Astrocyte of the cerebellum (primary cell): ENCODE measurements around the gene HSPA2.
"Not testable (repeated sequence)": the region's sequence is repeated elsewhere in the genome, so short reads cannot be mapped to it uniquely, and the experiment has no call there.

ENCODE experiments used
- DNase-seq: peaks from one replicate; pipeline ENCODE4 v3.0.0-alpha.2; 2011; ENCODE audit warnings: low read depth
- H3K4me3 ChIP-seq: 2 replicates; pipeline ENCODE4 v1.5.1; 2011; ENCODE audit warnings: mild to moderate bottlenecking, low read depth, low read length, moderate library complexity
- CTCF ChIP-seq: IDR thresholded peaks from 2 replicates; pipeline ENCODE4 v1.5.1; 2012; ENCODE audit warnings: low read length, low read depth, moderate library complexity, mild to moderate bottlenecking; ENCODE audit errors: missing control alignments
- in situ Hi-C: cut with HindIII; loops from 2 replicates; pipeline ENCODE4 v1.10.0; 2017; ENCODE audit warnings: low sequenced_read_pairs

The HSPA2 gene

DNA sequence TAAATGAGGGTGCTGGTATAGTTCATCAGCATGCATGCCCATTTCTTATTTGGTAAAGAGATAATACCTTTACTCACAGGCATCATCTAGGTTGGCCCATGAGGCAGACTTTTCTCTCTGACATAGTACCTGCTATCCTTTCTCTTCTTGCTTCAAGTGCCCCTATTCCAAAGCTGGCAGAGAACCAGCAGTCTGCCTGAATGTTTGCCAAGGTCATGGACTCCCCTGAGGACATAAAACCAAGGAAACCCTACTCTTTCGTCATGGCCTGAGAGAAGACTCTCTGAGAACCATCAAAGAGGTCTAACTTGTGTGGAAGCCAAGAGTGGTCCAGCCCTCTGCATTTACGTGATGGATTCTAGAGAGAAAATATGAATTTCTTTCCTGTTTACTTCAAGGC, 21.1 kb downstream of the HSPA2 start:
- DNase-seq: no peak
- in situ Hi-C loops: no loop called here
- no peak for TF ChIP-seq CTCF
- no peak overlapping the region for H3K4me3 ChIP-seq

DNA sequence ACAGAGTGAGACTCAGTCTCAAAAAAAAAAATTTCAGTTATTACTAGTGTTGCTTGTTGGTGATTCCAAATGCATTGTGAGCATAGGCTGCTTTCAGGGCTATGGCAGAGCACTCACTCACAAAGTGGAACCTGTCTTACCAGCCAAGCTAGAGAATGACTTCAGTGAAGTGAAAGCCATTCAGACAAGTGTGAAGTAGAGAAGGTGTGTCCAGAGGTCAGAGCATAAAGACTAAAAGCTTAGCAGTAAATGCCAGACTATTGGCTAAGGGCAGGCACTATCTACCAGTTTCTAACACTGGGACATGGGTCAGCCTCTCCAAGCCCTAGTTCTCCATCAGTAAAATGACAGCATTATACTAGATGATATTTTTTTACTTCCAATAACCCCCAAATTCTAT, 21.9 kb downstream of the HSPA2 start:
- no peak for TF ChIP-seq CTCF
- in situ Hi-C loops: no loop called here
- H3K4me3 ChIP-seq: no peak overlapping the region
- no peak for DNase-seq

DNA sequence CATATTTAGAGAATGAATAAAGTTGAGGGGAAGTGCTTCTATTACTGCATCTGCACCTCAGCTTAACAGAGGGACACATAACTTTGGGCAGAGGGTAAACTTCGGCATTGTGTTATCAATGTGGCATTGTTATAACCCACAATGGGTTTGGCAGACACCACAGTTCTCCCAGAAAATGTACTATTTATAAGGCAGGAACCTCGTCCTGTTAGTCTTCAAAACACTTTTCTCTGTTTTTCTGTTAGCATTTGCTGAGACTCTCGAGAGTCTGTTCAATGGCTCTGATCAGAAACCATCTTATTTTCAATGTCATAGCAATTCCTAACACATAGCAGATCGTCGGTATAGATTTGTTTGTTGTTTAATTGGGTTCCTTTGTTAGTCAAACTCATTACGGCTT, 23.2 kb downstream of the HSPA2 start:
- TF ChIP-seq CTCF: no peak
- in situ Hi-C loops: no loop called here
- DNase-seq: no peak
- no peak overlapping the region for H3K4me3 ChIP-seq

DNA sequence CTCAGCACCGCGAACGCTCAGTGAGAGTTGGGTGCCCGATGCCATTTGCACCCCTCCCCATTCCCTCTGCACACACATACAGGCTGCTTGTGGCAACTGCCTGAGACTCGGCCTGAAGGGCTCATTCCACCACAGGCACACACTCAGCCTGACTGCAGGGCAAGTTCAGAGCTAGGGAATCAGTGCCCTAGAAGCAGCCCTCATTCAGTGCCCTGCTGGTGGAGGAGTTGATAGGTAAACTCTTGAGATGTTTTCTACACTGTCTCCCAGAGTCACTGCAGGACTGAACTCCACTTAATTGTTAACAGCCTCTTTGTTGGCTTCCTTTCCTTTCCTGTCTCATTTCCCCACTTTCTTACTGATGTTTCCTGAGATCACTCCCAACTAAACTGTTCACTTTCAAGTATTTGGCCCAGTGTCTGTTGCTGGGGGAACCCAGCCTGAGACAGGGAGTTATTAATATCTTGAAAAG, 26.1 kb downstream of the HSPA2 start:
- in situ Hi-C loops: no loop called here
- no peak for TF ChIP-seq CTCF

DNA sequence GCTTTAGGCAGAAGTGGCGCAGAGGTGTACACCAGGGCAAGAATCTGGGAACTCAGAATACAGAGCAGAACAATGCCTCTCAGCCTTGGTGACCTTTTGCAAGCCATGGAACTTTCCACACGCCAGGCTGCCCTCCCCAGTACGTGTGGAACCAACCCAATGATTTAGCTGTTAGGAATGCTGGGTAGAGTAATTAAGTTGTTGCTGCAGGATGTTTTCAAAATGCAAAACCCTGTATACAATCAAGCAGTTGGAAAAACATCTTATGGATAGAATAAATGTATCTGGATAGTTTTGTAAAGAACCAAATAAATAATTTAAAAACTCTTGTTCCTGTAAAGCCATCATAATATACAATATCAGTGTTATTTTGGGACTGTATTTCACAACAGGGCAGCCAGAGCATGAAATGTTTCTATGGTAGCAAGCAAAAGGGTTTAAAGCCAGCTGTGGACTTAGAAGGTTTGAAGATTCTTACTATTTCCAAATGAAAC, 28.6 kb downstream of the HSPA2 start:
- DNase-seq: peak; percentile 27
- TF ChIP-seq CTCF: no peak
- no peak overlapping the region for H3K4me3 ChIP-seq
- in situ Hi-C loops: no loop called here

More for the DNA sequence above, 26.1 kb downstream of the HSPA2 start:
- H3K4me3 ChIP-seq: no peak overlapping the region
- DNase-seq: no peak

GRCh38 chr14:64569646-64570045, 29.1 kb downstream of the HSPA2 start:
- H3K4me3 ChIP-seq, DNase-seq, in situ Hi-C loops: not testable (repeated sequence)

DNA sequence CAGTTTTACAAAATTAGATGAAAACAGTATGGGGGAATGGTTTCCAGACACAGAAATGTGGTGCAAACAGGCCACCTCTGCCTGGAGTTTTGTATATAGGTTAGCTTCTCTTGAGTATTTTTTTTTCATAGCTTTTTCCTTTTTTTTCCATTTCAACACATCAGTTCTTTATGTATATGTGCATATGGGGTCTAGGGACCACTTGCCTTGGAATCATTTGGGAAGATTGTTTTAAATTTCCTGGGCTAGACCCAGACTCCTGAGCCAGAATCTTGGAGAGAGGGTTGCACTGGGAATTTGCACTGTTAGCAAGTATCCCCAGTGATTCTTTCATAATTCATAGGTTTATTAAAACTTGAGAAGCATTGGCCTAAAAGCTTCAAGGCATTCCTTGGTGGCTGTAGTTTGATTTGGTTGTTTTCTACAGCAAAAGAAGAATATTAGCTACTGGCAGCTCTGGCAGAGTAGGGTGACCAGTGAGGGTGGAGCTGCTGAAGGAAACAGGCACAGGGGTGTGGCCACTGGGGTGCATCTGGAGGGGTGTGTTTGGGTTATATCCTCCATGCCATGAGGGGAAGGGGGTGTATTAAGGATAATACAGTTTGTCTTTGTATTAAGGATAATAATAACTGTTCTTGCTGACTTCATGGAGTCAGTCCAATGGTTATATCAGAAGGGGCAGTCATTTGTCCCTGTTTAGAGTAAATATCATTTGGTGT, 32.0 kb downstream of the HSPA2 start:
- H3K4me3 ChIP-seq: no peak overlapping the region
- TF ChIP-seq CTCF: no peak
- in situ Hi-C loops: no loop called here
- DNase-seq: no peak
